Psoas muscle (tissue), 8 donors: ENCODE data around the gene SLC7A10. TPM values are rescaled to one million over a fixed set of nuclear protein-coding genes. Genes with fewer than 3 reads are reported as not detected.

Experiments
- ATAC-seq, 4 donors: fragments of 200-7000 bp; cut with Tn5 transposase; one replicate each; pipeline ENCODE4 v1.9.1; 2020; ENCODE audit warnings: moderate library complexity in 3 of 4, mild to moderate bottlenecking in 2 of 4
- DNase-seq, 2 donors: peaks; one replicate each; pipeline ENCODE4 v3.0.0-alpha.2; 2020
- H3K27ac ChIP-seq: fragments of 200-600 bp; one replicate; pipeline ENCODE4 v1.8.0; 2022
- H3K27me3 ChIP-seq, 3 donors: fragments of 200-600 bp in 1 of 3; one replicate each; pipeline versions ENCODE4 v1.6.1 to v1.8.0; 2013 to 2022; ENCODE audit warnings: low read length in 2 of 3, mild to moderate bottlenecking in 2 of 3, moderate library complexity in 1 of 3; ENCODE audit not compliant: insufficient read depth in 3 of 3
- H3K36me3 ChIP-seq, 2 donors: fragments of 200-600 bp in 1 of 2; one replicate each; pipeline versions ENCODE4 v1.6.1 to v1.8.0; 2013 to 2022; ENCODE audit warnings: low read depth in 1 of 2, mild to moderate bottlenecking in 1 of 2, moderate library complexity in 1 of 2; ENCODE audit not compliant: insufficient read depth in 1 of 2
- H3K4me1 ChIP-seq: fragments of 200-600 bp; one replicate; pipeline ENCODE4 v1.8.0; 2022
- H3K4me3 ChIP-seq: fragments of 200-600 bp; one replicate; pipeline ENCODE4 v1.8.0; 2022; ENCODE audit warnings: mild to moderate bottlenecking
- H3K9me3 ChIP-seq: fragments of 200-600 bp; one replicate; pipeline ENCODE4 v1.8.0; 2022
- CTCF ChIP-seq: fragments of 200-600 bp; IDR thresholded peaks from one replicate; pipeline ENCODE4 v1.8.0; 2022; ENCODE audit warnings: antibody characterized with exemption
- WGBS, 3 donors: extraction: QIAGEN DNeasy Blood & Tissue Kit; methylation state at CpG; one replicate each; pipeline versions ENCODE4 v1.1.6 to v1.1.7; 2013; 5-methylcytosine and 5-hydroxymethylcytosine counted together
- intact Hi-C, 2 donors: fragments of 100-400 bp; cut with DNase I; formaldehyde crosslinking; loops; one replicate each; pipeline versions ENCODE4 v1.11.0 to v1.14.2; 2022
- polyA plus RNA-seq, 3 donors: library from polyadenylated mRNA; stranded (reverse); fragments of 200-250 nt; gene quantifications; one replicate each; pipeline ENCODE4 v1.2.3, GENCODE V29; 2013
- total RNA-seq, 4 donors: library from RNA; stranded (reverse); fragmentation: NEBNext Ultra II Directional in 2 of 4; extraction: Animal tissue kit (Norgen Biotek cat#: 25700) in 2 of 4; gene quantifications; one replicate each; pipeline versions ENCODE4 v1.2.1 to v1.2.4, GENCODE V29; 2021 to 2023
- donor health status: healthy with polysubstance abuse.
- donor health status: DM: no; HTN: no; CAD: no; lungs with moderate emphysema.
- donor health status: Bipolar disorder and iron deficiency.
- donor health status: healthy.
- donor health status: DM: yes; HTN: yes; CAD: no.
- donor health status: DM: no; HTN: no; CAD: no.
- donor health status: DM: no; HTN: no; CAD: no.
- donor health status: DM: yes; HTN: yes; CAD: no.

The SLC7A10 gene
- total and polyA plus RNA-seq, 7 donors = 0.03 to 0.43 (median 0.14) TPM; not detected in 3

GRCh38 chr19:33256261-33256660, 30.6 kb upstream of the SLC7A10 start:
- ATAC-seq (no peak), DNase-seq (no peak)
- 36 to 61% (median 45%) methylated on average over 7 of the region's 7 CpGs for WGBS, 3 donors
- peaks cover 3% of the 10 kb centered on the region for H3K9me3 ChIP-seq
- H3K27me3 ChIP-seq = peaks cover 0 to under 1% (median 0%) of the 10 kb centered on the region in 3 donors
- no peaks in the 10 kb centered on the region for H3K36me3 ChIP-seq
- H3K27ac ChIP-seq = no peak overlapping the region
- no peak for TF ChIP-seq CTCF
- intact Hi-C loops = no loop called here
- no peaks in the 10 kb centered on the region for H3K4me1 ChIP-seq
- H3K4me3 ChIP-seq = no peak overlapping the region

GRCh38 chr19:33255781-33256180, 30.1 kb upstream of the SLC7A10 start:
- no peak for DNase-seq
- intact Hi-C loops = no loop called here
- ATAC-seq = no peak
- Histone ChIP-seq H3K4me3 (no peak overlapping the region), H3K27me3 (no peaks in the 10 kb centered on the region), H3K27ac (no peak overlapping the region), H3K9me3 (peaks cover 3% of the 10 kb centered on the region), H3K36me3 (no peaks in the 10 kb centered on the region), H3K4me1 (no peaks in the 10 kb centered on the region)
- WGBS, 3 donors = 68 to 83% (median 79%) methylated on average over 7 of the region's 7 CpGs
- TF ChIP-seq CTCF = no peak

- intact Hi-C loops = no loop called here
- Histone ChIP-seq H3K4me3 (no peak overlapping the region), H3K9me3 (peaks cover 3% of the 10 kb centered on the region), H3K4me1 (no peaks in the 10 kb centered on the region), H3K27me3 (no peaks in the 10 kb centered on the region), H3K36me3 (no peaks in the 10 kb centered on the region), H3K27ac (no peak overlapping the region)
- no peak for DNase-seq
- no peak for ATAC-seq
- WGBS, 3 donors = 76 to 80% (median 79%) methylated on average over 13 of the region's 13 CpGs
- no peak for TF ChIP-seq CTCF
Measured at GRCh38 chr19:33254245-33254824, 28.7 kb upstream of the SLC7A10 start.

- Histone ChIP-seq H3K36me3 (no peaks in the 10 kb centered on the region), H3K27ac (no peak overlapping the region), H3K4me3 (no peak overlapping the region), H3K4me1 (no peaks in the 10 kb centered on the region), H3K9me3 (peaks cover 3% of the 10 kb centered on the region), H3K27me3 (no peaks in the 10 kb centered on the region)
- WGBS, 3 donors = 39 to 67% (median 48%) methylated on average over 5 to 8 of the region's 8 CpGs
- intact Hi-C loops = no loop called here
- DNase-seq (peak in 1 of 2 donors; percentile 50), ATAC-seq (peak in 1 of 4 donors; percentile 20)
- no peak for TF ChIP-seq CTCF
Measured at GRCh38 chr19:33252971-33253370, 27.3 kb upstream of the SLC7A10 start.

- H3K36me3 ChIP-seq = no peaks in the 10 kb centered on the region
- no peak for TF ChIP-seq CTCF
- H3K4me1 ChIP-seq = no peaks in the 10 kb centered on the region
- intact Hi-C loops = no loop called here
- ATAC-seq (no peak), DNase-seq (no peak)
- H3K4me3 ChIP-seq = no peak overlapping the region
- 66 to 83% (median 68%) methylated on average over 4 of the region's 4 CpGs for WGBS, 3 donors
- no peak overlapping the region for H3K27ac ChIP-seq
- H3K27me3 ChIP-seq = no peaks in the 10 kb centered on the region
- no peaks in the 10 kb centered on the region for H3K9me3 ChIP-seq
Measured at GRCh38 chr19:33252418-33252962, 26.8 kb upstream of the SLC7A10 start.
